HepG2 (cell line): ENCODE data around the gene RPRD1A. TPM values are rescaled to one million over a fixed set of nuclear protein-coding genes. Genes with fewer than 3 reads are reported as not detected.

Experiments
- ATAC-seq: fragments of 200-7000 bp; cut with Tn5 transposase; 3 replicates; pipeline ENCODE4 v1.9.1; 2020; ENCODE audit warnings: mild to moderate bottlenecking, moderate library complexity
- BruUV-seq: library from RNA; stranded (reverse); fragments of 400-500 nt; replicated peaks from 2 replicates; lab custom pipeline; 2021; lab: Mats Ljungman, UMichigan
- CTCF ChIA-PET: fragments of 300-600 bp; formaldehyde crosslinking; extraction: SDS; loops from one replicate; lab custom pipeline; 2021; ENCODE audit warnings: low total read pairs, inconsistent platforms, low intra/inter-chr PET ratio; lab: Yijun Ruan, JAX
- POLR2A ChIA-PET: fragments of 350-600 bp; sonication (Branson Sonifier 250); formaldehyde crosslinking; loops from one replicate; lab custom pipeline; 2020; ENCODE audit warnings: antibody characterized with exemption, inconsistent platforms; lab: Yijun Ruan, JAX
- DNase-seq: peaks from one replicate; pipeline ENCODE4 v3.0.0-alpha.2; 2015; ENCODE audit warnings: low spot score
- FAIRE-seq: peaks from 3 replicates; lab custom pipeline; 2011; peaks lifted over from hg19 to GRCh38; lab: Jason Lieb, UNC
- H2AFZ ChIP-seq: one replicate; pipeline ENCODE4 v1.6.1; 2011; ENCODE audit warnings: low read length, inconsistent platforms
- H3K27ac ChIP-seq: fragments of 300-600 bp; 3 replicates; pipeline ENCODE4 v1.8.0; 2011; ENCODE audit warnings: mixed run types, mild to moderate bottlenecking, mixed read lengths, low read length, inconsistent platforms; ENCODE audit not compliant: insufficient read depth; ENCODE audit errors: extremely low read length
- H3K27me3 ChIP-seq, 2 experiments: fragments of 200-600 bp in 1 of 2; 2 replicates in 1 of 2; 3 replicates in 1 of 2; pipeline versions ENCODE4 v1.6.0 to v1.8.0; 2011; ENCODE audit warnings: low read length in 2 of 2, mild to moderate bottlenecking in 2 of 2, moderate library complexity in 2 of 2, inconsistent platforms in 1 of 2; ENCODE audit not compliant: insufficient read depth in 2 of 2, control insufficient read depth in 1 of 2
- H3K36me3 ChIP-seq, 2 experiments: fragments of 200-600 bp in 1 of 2; replicated peaks in 1 of 2; 2 replicates in 1 of 2; 3 replicates in 1 of 2; pipeline versions ENCODE4 v1.5.1 to v1.8.0; 2011; ENCODE audit warnings: low read length in 2 of 2, inconsistent platforms in 1 of 2; ENCODE audit not compliant: insufficient read depth in 2 of 2, control insufficient read depth in 1 of 2
- H3K4me1 ChIP-seq: 2 replicates; pipeline ENCODE4 v1.5.1; 2012; ENCODE audit warnings: low read length, inconsistent platforms; ENCODE audit not compliant: insufficient read depth
- H3K4me2 ChIP-seq: 2 replicates; pipeline ENCODE4 v1.6.0; 2011; ENCODE audit warnings: low read depth, low read length, inconsistent platforms
- H3K4me3 ChIP-seq, 3 experiments: fragments of 200-600 bp in 1 of 3; sonication (generic), shearing (Covaris generic) in 1 of 3; replicated peaks in 1 of 3; 2 replicates each; pipeline ENCODE4 v1.5.1; 2011 to 2016; ENCODE audit warnings: low read length in 3 of 3, inconsistent platforms in 2 of 3, low read depth in 2 of 3, mild to moderate bottlenecking in 2 of 3, control low read depth in 1 of 3, mixed read lengths in 1 of 3; ENCODE audit not compliant: insufficient read depth in 1 of 3
- H3K79me2 ChIP-seq: one replicate; pipeline ENCODE4 v1.6.1; 2011; ENCODE audit warnings: low read length, inconsistent platforms; ENCODE audit not compliant: insufficient read depth
- H3K9ac ChIP-seq: 2 replicates; pipeline ENCODE4 v1.6.0; 2011; ENCODE audit warnings: mild to moderate bottlenecking, low read depth, low read length, inconsistent platforms; ENCODE audit not compliant: insufficient read depth
- H3K9me3 ChIP-seq: 2 replicates; pipeline ENCODE4 v1.5.1; 2012; ENCODE audit warnings: mild to moderate bottlenecking, low read length
- H4K20me1 ChIP-seq: 2 replicates; pipeline ENCODE4 v1.6.0; 2011; ENCODE audit warnings: inconsistent platforms, mild to moderate bottlenecking, low read length, moderate library complexity; ENCODE audit not compliant: insufficient read depth
- ATF7-NPFF ChIP-seq: sonication (generic); formaldehyde crosslinking; IDR thresholded peaks from 2 replicates; pipeline ENCODE4 v1.8.1; 2023; ENCODE audit warnings: mild to moderate bottlenecking, low read depth, missing genetic modification reagents, moderate library complexity
- DZIP1 ChIP-seq: sonication (generic); formaldehyde crosslinking; IDR thresholded peaks from 2 replicates; pipeline ENCODE4 v1.5.0; 2020; ENCODE audit warnings: mild to moderate bottlenecking, missing genetic modification reagents
- FLYWCH1 ChIP-seq: sonication (generic); formaldehyde crosslinking; IDR thresholded peaks from 2 replicates; pipeline ENCODE4 v1.8.1; 2023; ENCODE audit warnings: mild to moderate bottlenecking, missing genetic modification reagents
- GLMP ChIP-seq: sonication (generic); formaldehyde crosslinking; IDR thresholded peaks from 2 replicates; pipeline ENCODE4 v1.9.0; 2021; ENCODE audit warnings: missing genetic modification reagents, mild to moderate bottlenecking, borderline replicate concordance
- PHF21A ChIP-seq: sonication (generic); formaldehyde crosslinking; IDR thresholded peaks from 2 replicates; pipeline ENCODE4 v1.5.0; 2020; ENCODE audit warnings: mild to moderate bottlenecking, missing genetic modification reagents
- POLR2AphosphoS2 ChIP-seq: IDR thresholded peaks from 2 replicates; pipeline ENCODE4 v1.6.1; 2011; ENCODE audit warnings: low read depth, low read length, improper control_type of control experiment
- SAFB2 ChIP-seq: sonication (generic); formaldehyde crosslinking; IDR thresholded peaks from 2 replicates; pipeline ENCODE4 v1.5.1; 2020; ENCODE audit warnings: missing genetic modification reagents, low read depth, mild to moderate bottlenecking, borderline replicate concordance
- SMYD3 ChIP-seq: sonication (generic); formaldehyde crosslinking; IDR thresholded peaks from 2 replicates; pipeline ENCODE4 v1.8.1; 2023; ENCODE audit warnings: mild to moderate bottlenecking, missing genetic modification reagents
- TBP ChIP-seq: sonication (generic); formaldehyde crosslinking; IDR thresholded peaks from 2 replicates; pipeline ENCODE4 v1.5.0; 2020; ENCODE audit warnings: missing genetic modification reagents
- TSC22D2 ChIP-seq: sonication (generic); formaldehyde crosslinking; IDR thresholded peaks from 2 replicates; pipeline ENCODE4 v1.5.1; 2020; ENCODE audit warnings: missing genetic modification reagents, mild to moderate bottlenecking, borderline replicate concordance
- ZC3H4 ChIP-seq: sonication (generic); formaldehyde crosslinking; IDR thresholded peaks from 2 replicates; pipeline ENCODE4 v1.4.0; 2020; ENCODE audit warnings: missing genetic modification reagents, borderline replicate concordance
- ZEB1 ChIP-seq: IDR thresholded peaks from 2 replicates; pipeline ENCODE4 v1.6.1; 2012; ENCODE audit warnings: mild to moderate bottlenecking, low read depth, inconsistent platforms; ENCODE audit not compliant: insufficient replicate concordance
- ZNF121 ChIP-seq: sonication (generic); formaldehyde crosslinking; IDR thresholded peaks from 2 replicates; pipeline ENCODE4 v1.5.0; 2020; ENCODE audit warnings: mild to moderate bottlenecking, missing genetic modification reagents
- ZNF138 ChIP-seq: sonication (generic); formaldehyde crosslinking; IDR thresholded peaks from 2 replicates; pipeline ENCODE4 v1.5.0; 2020; ENCODE audit warnings: mild to moderate bottlenecking, low read depth, missing genetic modification reagents
- ZNF253 ChIP-seq: sonication (generic); formaldehyde crosslinking; IDR thresholded peaks from 2 replicates; pipeline ENCODE4 v1.8.0; 2022; ENCODE audit warnings: mild to moderate bottlenecking, missing genetic modification reagents, borderline replicate concordance
- ZNF557 ChIP-seq: sonication (generic); formaldehyde crosslinking; IDR thresholded peaks from 2 replicates; pipeline ENCODE4 v1.4.0; 2020; ENCODE audit warnings: missing genetic modification reagents
- WGBS: methylation state at CpG from one replicate; pipeline ENCODE4 v1.1.6; 2017; ENCODE audit warnings: low lambda C conversion rate; 5-methylcytosine and 5-hydroxymethylcytosine counted together
- in situ Hi-C: cut with HindIII; loops from 2 replicates; pipeline ENCODE4 v1.10.0; 2017; ENCODE audit warnings: low pct_unique_long_range_greater_than_20kb; ENCODE audit not compliant: extremely low pct_ligation_motif_present
- intact Hi-C: fragments of 100-400 bp; cut with micrococcal nuclease; formaldehyde crosslinking; loops from one replicate; pipeline ENCODE4 v1.10.0; 2022; ENCODE audit not compliant: unreplicated experiment
- polyA plus RNA-seq, 8 experiments: library from polyadenylated mRNA; depleted of rRNA in 3 of 8; stranded (reverse) in 7 of 8; unstranded in 1 of 8; fragments of >200 nt; fragmentation: Illumina TruSeq in 4 of 8; extraction: Trizol in 4 of 8; gene quantifications; 2 replicates each; pipeline versions ENCODE4 v1.2.1 to v1.2.3, GENCODE V29; 2011 to 2016; ENCODE audit warnings: low read depth in 4 of 8, missing spikeins in 1 of 8, mixed read lengths in 1 of 8; ENCODE audit not compliant: insufficient read depth in 1 of 8
- total RNA-seq, 5 experiments: library from RNA; depleted of rRNA; stranded (reverse); fragments of >200 nt; fragmentation: Illumina TruSeq; extraction: Trizol; gene quantifications; 2 replicates each; pipeline ENCODE4 v1.2.3, GENCODE V29; 2016; ENCODE audit warnings: low read depth in 1 of 5
- TF ChIP-seq, protein P1 (sequence below): sonication (generic); formaldehyde crosslinking; IDR thresholded peaks from 2 replicates; pipeline ENCODE4 v1.4.0; 2020; ENCODE audit warnings: mild to moderate bottlenecking, low read depth, missing genetic modification reagents

Gene RPRD1A
- total and polyA plus RNA-seq, 2 of the 13 experiments (the other 11 are each of a cell fraction or from before 2014, with no cell fraction given): 42.5 to 78.2 TPM

- in situ Hi-C loops: no loop called here
- CTCF ChIA-PET: no interaction called here
- TF ChIP-seq GLMP (no peak), DZIP1 (CRISPR knock-in tag) (no peak), ZNF121 (CRISPR knock-in tag) (no peak), ZNF557 (CRISPR knock-in tag) (no peak), TSC22D2 (no peak), PHF21A (CRISPR knock-in tag) (no peak), POLR2AphosphoS2 (no peak), FLYWCH1 (CRISPR knock-in tag) (no peak), ZC3H4 (CRISPR knock-in tag) (no peak), ZNF253 (CRISPR knock-in tag) (no peak), ZEB1 (no peak), TBP (CRISPR knock-in tag) (no peak), ATF7-NPFF (no peak), SAFB2 (CRISPR knock-in tag) (no peak), SMYD3 (CRISPR knock-in tag) (no peak), ZNF138 (CRISPR knock-in tag) (no peak)
- TF ChIP-seq, protein P1, sequence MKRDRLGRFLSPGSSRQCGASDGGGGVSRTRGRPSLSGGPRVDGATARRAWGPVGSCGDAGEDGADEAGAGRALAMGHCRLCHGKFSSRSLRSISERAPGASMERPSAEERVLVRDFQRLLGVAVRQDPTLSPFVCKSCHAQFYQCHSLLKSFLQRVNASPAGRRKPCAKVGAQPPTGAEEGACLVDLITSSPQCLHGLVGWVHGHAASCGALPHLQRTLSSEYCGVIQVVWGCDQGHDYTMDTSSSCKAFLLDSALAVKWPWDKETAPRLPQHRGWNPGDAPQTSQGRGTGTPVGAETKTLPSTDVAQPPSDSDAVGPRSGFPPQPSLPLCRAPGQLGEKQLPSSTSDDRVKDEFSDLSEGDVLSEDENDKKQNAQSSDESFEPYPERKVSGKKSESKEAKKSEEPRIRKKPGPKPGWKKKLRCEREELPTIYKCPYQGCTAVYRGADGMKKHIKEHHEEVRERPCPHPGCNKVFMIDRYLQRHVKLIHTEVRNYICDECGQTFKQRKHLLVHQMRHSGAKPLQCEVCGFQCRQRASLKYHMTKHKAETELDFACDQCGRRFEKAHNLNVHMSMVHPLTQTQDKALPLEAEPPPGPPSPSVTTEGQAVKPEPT: no peak
- TF ChIP-seq, all 625 proteins: peak for 0
- Histone ChIP-seq H3K27me3 (peaks cover 0 to 1% of the 10 kb centered on the region in 2 experiments; a peak in 1 of 5 replicates), H3K79me2 (no peaks in the 10 kb centered on the region), H2AFZ (no peak overlapping the region), H3K9me3 (peaks cover 12% of the 10 kb centered on the region; the same call in 1 of the 2 replicates), H3K4me1 (peaks cover 8% of the 10 kb centered on the region), H3K4me3 (no peak overlapping the region), H3K4me2 (no peak overlapping the region), H3K9ac (no peak overlapping the region), H3K27ac (no peak overlapping the region), H3K36me3 (no peaks in the 10 kb centered on the region), H4K20me1 (no peaks in the 10 kb centered on the region)
- no peak for DNase-seq
- ATAC-seq: no peak
- BruUV-seq: no TSS peak
- POLR2A ChIA-PET: no interaction called here
- FAIRE-seq: no peak
- WGBS: 25% methylated on average over 2 of the region's 2 CpGs
- intact Hi-C loops: no loop called here
Observed at GRCh38 chr18:36083729-36084128, 16.4 kb upstream of the RPRD1A start.
